Inflammatory macrophage (primary cell): ENCODE data around the gene DAP.

Experiments
- DNase-seq, 2 donors: peaks; one replicate each; pipeline ENCODE4 v3.0.0-alpha.2; 2020 to 2022

The DAP gene

GRCh38 chr5:10709409-10709808, 51.6 kb downstream of the DAP start:
- no peak for DNase-seq

- no peak for DNase-seq
These were observed 52.7 kb downstream of the DAP start for GRCh38 chr5:10708189-10708944.

- no peak for DNase-seq
These were observed 53.6 kb downstream of the DAP start for GRCh38 chr5:10707198-10708142.

GRCh38 chr5:10706326-10706725, 54.7 kb downstream of the DAP start:
- DNase-seq: no peak

- DNase-seq: no peak
These were observed 55.3 kb downstream of the DAP start for GRCh38 chr5:10705747-10706146.

- DNase-seq: peak; percentile 70 to 75
These were observed 55.9 kb downstream of the DAP start for GRCh38 chr5:10704949-10705621.

GRCh38 chr5:10703676-10704075, 57.4 kb downstream of the DAP start:
- no peak for DNase-seq

GRCh38 chr5:10702911-10703491, 58.0 kb downstream of the DAP start:
- no peak for DNase-seq

GRCh38 chr5:10702040-10702629, 58.9 kb downstream of the DAP start:
- DNase-seq: no peak

- peak in 1 of 2 donors; percentile 22 for DNase-seq
These were observed 59.4 kb downstream of the DAP start for GRCh38 chr5:10701567-10702039.

- no peak for DNase-seq
These were observed 60.5 kb downstream of the DAP start for GRCh38 chr5:10700516-10700915.

- no peak for DNase-seq
These were observed 61.0 kb downstream of the DAP start for GRCh38 chr5:10699987-10700386.

- no peak for DNase-seq
These were observed 61.7 kb downstream of the DAP start for GRCh38 chr5:10699281-10699874.

- no peak for DNase-seq
These were observed 65.1 kb downstream of the DAP start for GRCh38 chr5:10695759-10696543.

GRCh38 chr5:10695055-10695649, 65.9 kb downstream of the DAP start:
- DNase-seq: peak; percentile 49 to 66

- DNase-seq: no peak
These were observed 68.9 kb downstream of the DAP start for GRCh38 chr5:10691826-10692785.

- DNase-seq: no peak
These were observed 70.3 kb downstream of the DAP start for GRCh38 chr5:10690460-10691440.
